ENCODE results near the gene HOXD11. TPM values are rescaled to one million over a fixed set of nuclear protein-coding genes. Genes with fewer than 3 reads are reported as not detected.

HOXD11 gene
- total and polyA plus RNA-seq, 2 of the 13 experiments (the other 11 are each of a cell fraction or from before 2014, with no cell fraction given): not detected

- TF ChIP-seq FOXP4 (CRISPR knock-in tag; IDR thresholded peaks at IDR 0.05): no peak
- TF ChIP-seq NFIB (CRISPR knock-in tag; IDR thresholded peaks at IDR 0.05; ENCODE audit: borderline replicate concordance): no peak
- TF ChIP-seq ZNF414 (CRISPR knock-in tag; IDR thresholded peaks at IDR 0.05): no peak
- TF ChIP-seq SETDB1 (CRISPR knock-in tag; IDR thresholded peaks at IDR 0.05; ENCODE audit: borderline replicate concordance): no peak
- TF ChIP-seq NFKBIZ (CRISPR knock-in tag; IDR thresholded peaks at IDR 0.05): no peak
- TF ChIP-seq TFAP4 (IDR thresholded peaks at IDR 0.05; ENCODE audit: borderline replicate concordance, low read depth): no peak
- no peak for TF ChIP-seq ZXDC (CRISPR knock-in tag; IDR thresholded peaks at IDR 0.05)
- no peak for TF ChIP-seq AHDC1 (CRISPR knock-in tag; IDR thresholded peaks at IDR 0.05; ENCODE audit: borderline replicate concordance)
- TF ChIP-seq ZNF687 (CRISPR knock-in tag; IDR thresholded peaks at IDR 0.05): peak; percentile 23; the same call in 1 of the 2 replicates
- no peak for TF ChIP-seq PLRG1 (conservative IDR thresholded peaks at IDR 0.05)
These were observed 24.0 kb upstream of the HOXD11 start (continued) for GRCh38 chr2:176082824-176083751.
